Natural killer cell (primary cell): ENCODE data around the gene APCDD1L. TPM values are rescaled to one million over a fixed set of nuclear protein-coding genes. Genes with fewer than 3 reads are reported as not detected.

Source experiments
- ATAC-seq, 3 donors: fragments of 150-1000 bp in 2 of 3; fragments of 200-7000 bp in 1 of 3; cut with Tn5 transposase; 1 replicate in 1 of 3; 2 replicates in 2 of 3; pipeline ENCODE4 v1.10.0; 2021; ENCODE audit warnings: mild to moderate bottlenecking in 2 of 3, moderate library complexity in 2 of 3
- DNase-seq, 2 donors: peaks; one replicate each; pipeline versions ENCODE4 v3.0.0 to v3.0.0-alpha.2; 2013 to 2021; ENCODE audit warnings: mixed read lengths in 1 of 2
- H3K27ac ChIP-seq: one replicate; pipeline ENCODE4 v1.5.1; 2013; ENCODE audit warnings: mild to moderate bottlenecking, low read length
- H3K27me3 ChIP-seq: one replicate; pipeline ENCODE4 v1.6.1; 2013; ENCODE audit warnings: low read length; ENCODE audit not compliant: control insufficient read depth, insufficient read depth
- H3K36me3 ChIP-seq: one replicate; pipeline ENCODE4 v1.6.1; 2013; ENCODE audit warnings: low read length; ENCODE audit not compliant: control insufficient read depth, insufficient read depth
- H3K4me1 ChIP-seq: one replicate; pipeline ENCODE4 v1.6.1; 2013; ENCODE audit warnings: low read length; ENCODE audit not compliant: control insufficient read depth, insufficient read depth
- H3K4me3 ChIP-seq: one replicate; pipeline ENCODE4 v1.5.1; 2013; ENCODE audit warnings: low read length
- H3K9me3 ChIP-seq: one replicate; pipeline ENCODE4 v1.6.1; 2013; ENCODE audit warnings: low read length; ENCODE audit not compliant: control insufficient read depth, insufficient read depth
- H3K27ac Mint-ChIP-seq, 2 donors: one replicate each; pipeline ENCODE4 v1.8.0; 2022; ENCODE audit warnings: mild to moderate bottlenecking in 2 of 2, mixed read lengths in 2 of 2, moderate library complexity in 1 of 2
- H3K27me3 Mint-ChIP-seq, 2 donors: one replicate each; pipeline ENCODE4 v1.8.0; 2022; ENCODE audit warnings: low read depth in 2 of 2, mixed read lengths in 2 of 2
- H3K36me3 Mint-ChIP-seq: one replicate; pipeline ENCODE4 v1.8.0; 2022; ENCODE audit warnings: mixed read lengths
- H3K4me1 Mint-ChIP-seq, 2 donors: one replicate each; pipeline ENCODE4 v1.8.0; 2022; ENCODE audit warnings: mixed read lengths in 2 of 2
- H3K4me3 Mint-ChIP-seq: one replicate; pipeline ENCODE4 v1.8.0; 2022; ENCODE audit warnings: mild to moderate bottlenecking, moderate library complexity, mixed read lengths
- H3K9me3 Mint-ChIP-seq, 2 donors: one replicate each; pipeline ENCODE4 v1.8.0; 2022; ENCODE audit warnings: mixed read lengths in 2 of 2
- WGBS: methylation state at CpG from one replicate; pipeline ENCODE4 v1.1.7; 2013; ENCODE audit warnings: missing lambda C conversion rate; ENCODE audit not compliant: insufficient coverage; 5-methylcytosine and 5-hydroxymethylcytosine counted together
- intact Hi-C: fragments of 100-400 bp; cut with micrococcal nuclease; formaldehyde crosslinking; loops from one replicate; pipeline ENCODE4 v1.14.2; 2022
- total RNA-seq, 4 donors: library from RNA; stranded (reverse); fragments of 120-200 nt in 1 of 4; gene quantifications; one replicate each; pipeline versions ENCODE4 v1.2.3 to v1.2.4, GENCODE V29; 2013 to 2022
- TF ChIP-seq, protein P1 (sequence below): fragments of 200-600 bp; IDR thresholded peaks from one replicate; pipeline ENCODE4 v1.8.0; 2022; ENCODE audit warnings: antibody characterized with exemption

Gene APCDD1L
- total RNA-seq, 3 donors from 2014 or later (not counting 1 experiment from before 2014, with no cell fraction given): not detected

DNA sequence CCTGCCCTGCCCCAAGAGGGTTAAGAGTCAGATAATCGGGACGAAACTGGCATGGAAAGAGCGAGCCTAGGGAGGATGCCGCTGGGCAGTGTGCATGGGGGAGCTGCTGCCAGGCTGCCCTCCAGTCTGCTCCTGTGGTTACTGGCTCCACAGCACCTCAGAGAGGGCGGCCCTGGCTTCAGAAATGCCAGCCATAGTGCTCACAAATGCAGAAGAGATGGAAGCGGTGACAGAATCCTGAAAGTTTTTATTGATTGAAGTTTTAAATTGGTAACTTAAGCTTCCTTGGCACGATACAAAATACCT is 68.3 kb downstream of the APCDD1L start:
- H3K4me3 Mint-ChIP-seq: no peak overlapping the region
- H3K27ac Mint-ChIP-seq: peak overlapping the region; percentile 6 to 30
- Histone ChIP-seq H3K9me3 (no peaks in the 10 kb centered on the region), H3K27ac (no peak overlapping the region), H3K4me1 (no peaks in the 10 kb centered on the region), H3K4me3 (no peak overlapping the region), H3K36me3 (peaks cover 36% of the 10 kb centered on the region), H3K27me3 (no peaks in the 10 kb centered on the region)
- H3K9me3 Mint-ChIP-seq: no peaks in the 10 kb centered on the region
- ATAC-seq: no peak
- H3K4me1 Mint-ChIP-seq: peaks cover 0 to 12% of the 10 kb centered on the region in 2 donors
- no peaks in the 10 kb centered on the region for H3K27me3 Mint-ChIP-seq
- intact Hi-C loops: loop anchor here (1.0 kb wide), 1 partner anchor 210 kb away; no protein-coding TSS in a partner anchor
- H3K36me3 Mint-ChIP-seq: no peaks in the 10 kb centered on the region
- DNase-seq: no peak
- TF ChIP-seq, protein P1, sequence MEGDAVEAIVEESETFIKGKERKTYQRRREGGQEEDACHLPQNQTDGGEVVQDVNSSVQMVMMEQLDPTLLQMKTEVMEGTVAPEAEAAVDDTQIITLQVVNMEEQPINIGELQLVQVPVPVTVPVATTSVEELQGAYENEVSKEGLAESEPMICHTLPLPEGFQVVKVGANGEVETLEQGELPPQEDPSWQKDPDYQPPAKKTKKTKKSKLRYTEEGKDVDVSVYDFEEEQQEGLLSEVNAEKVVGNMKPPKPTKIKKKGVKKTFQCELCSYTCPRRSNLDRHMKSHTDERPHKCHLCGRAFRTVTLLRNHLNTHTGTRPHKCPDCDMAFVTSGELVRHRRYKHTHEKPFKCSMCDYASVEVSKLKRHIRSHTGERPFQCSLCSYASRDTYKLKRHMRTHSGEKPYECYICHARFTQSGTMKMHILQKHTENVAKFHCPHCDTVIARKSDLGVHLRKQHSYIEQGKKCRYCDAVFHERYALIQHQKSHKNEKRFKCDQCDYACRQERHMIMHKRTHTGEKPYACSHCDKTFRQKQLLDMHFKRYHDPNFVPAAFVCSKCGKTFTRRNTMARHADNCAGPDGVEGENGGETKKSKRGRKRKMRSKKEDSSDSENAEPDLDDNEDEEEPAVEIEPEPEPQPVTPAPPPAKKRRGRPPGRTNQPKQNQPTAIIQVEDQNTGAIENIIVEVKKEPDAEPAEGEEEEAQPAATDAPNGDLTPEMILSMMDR: no peak
- 97% methylated on average over 6 of the region's 7 CpGs for WGBS

DNA sequence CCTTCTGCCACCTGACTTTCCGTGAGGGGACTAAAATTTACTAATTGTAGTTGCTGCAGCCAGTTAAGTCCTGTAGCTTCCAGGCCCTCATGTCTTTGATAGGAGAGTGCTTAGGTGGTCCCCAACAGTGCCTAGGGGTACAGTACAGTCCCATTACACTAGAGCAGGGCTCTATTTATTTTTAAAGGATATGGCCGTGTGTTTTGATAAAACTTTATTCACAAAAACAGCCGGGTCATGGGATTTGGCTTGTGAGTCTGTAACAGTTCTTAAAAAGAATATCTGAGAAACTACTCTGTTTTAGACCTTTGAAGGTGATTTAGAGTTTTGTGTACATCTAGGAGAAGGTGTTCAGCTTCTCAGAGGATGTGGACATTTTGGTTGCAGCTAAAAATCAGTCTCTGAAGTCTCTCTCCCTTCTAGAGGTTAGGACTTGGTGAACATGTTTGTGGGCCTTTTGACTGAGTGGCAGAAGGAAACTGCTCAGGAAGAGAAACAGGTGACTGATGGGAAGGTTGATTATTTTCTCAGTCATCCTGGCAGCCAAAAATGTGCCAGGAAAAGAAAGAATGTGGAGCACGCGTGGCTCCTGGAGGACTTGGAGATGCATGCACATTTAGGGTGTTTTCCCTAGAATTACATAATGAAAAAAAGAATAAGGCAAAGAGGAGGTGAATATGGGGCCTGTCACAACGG is 68.8 kb downstream of the APCDD1L start:
- Mint-ChIP-seq H3K36me3 (no peaks in the 10 kb centered on the region), H3K27ac (peak overlapping the region; percentile 6 to 30), H3K4me3 (no peak overlapping the region), H3K9me3 (no peaks in the 10 kb centered on the region), H3K27me3 (no peaks in the 10 kb centered on the region), H3K4me1 (peaks cover 0 to 17% of the 10 kb centered on the region in 2 donors)
- ATAC-seq (no peak), DNase-seq (no peak)
- intact Hi-C loops: no loop called here
- WGBS: 95% methylated on average over 5 of the region's 6 CpGs
- Histone ChIP-seq H3K4me1 (no peaks in the 10 kb centered on the region), H3K4me3 (no peak overlapping the region), H3K27me3 (no peaks in the 10 kb centered on the region), H3K36me3 (peaks cover 40% of the 10 kb centered on the region), H3K9me3 (no peaks in the 10 kb centered on the region), H3K27ac (no peak overlapping the region)
- TF ChIP-seq, protein P1: no peak

DNA sequence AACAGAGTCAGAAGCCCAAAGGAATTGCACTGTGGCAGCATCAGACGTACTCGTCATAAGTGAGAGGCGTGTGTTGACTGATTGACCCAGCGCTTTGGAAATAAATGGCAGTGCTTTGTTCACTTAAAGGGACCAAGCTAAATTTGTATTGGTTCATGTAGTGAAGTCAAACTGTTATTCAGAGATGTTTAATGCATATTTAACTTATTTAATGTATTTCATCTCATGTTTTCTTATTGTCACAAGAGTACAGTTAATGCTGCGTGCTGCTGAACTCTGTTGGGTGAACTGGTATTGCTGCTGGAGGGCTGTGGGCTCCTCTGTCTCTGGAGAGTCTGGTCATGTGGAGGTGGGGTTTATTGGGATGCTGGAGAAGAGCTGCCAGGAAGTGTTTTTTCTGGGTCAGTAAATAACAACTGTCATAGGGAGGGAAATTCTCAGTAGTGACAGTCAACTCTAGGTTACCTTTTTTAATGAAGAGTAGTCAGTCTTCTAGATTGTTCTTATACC is 70.4 kb downstream of the APCDD1L start:
- no peaks in the 10 kb centered on the region for H3K9me3 ChIP-seq
- Mint-ChIP-seq H3K4me3 (no peak overlapping the region), H3K4me1 (peaks cover 0 to 17% of the 10 kb centered on the region in 2 donors), H3K27me3 (no peaks in the 10 kb centered on the region), H3K27ac (no peak overlapping the region), H3K36me3 (no peaks in the 10 kb centered on the region), H3K9me3 (no peaks in the 10 kb centered on the region)
- H3K27ac ChIP-seq: no peak overlapping the region
- DNase-seq (no peak), ATAC-seq (no peak)
- TF ChIP-seq, protein P1: no peak
- 96% methylated on average over 5 of the region's 5 CpGs for WGBS
- H3K4me3 ChIP-seq: no peak overlapping the region
- no peaks in the 10 kb centered on the region for H3K27me3 ChIP-seq
- H3K4me1 ChIP-seq: no peaks in the 10 kb centered on the region
- peaks cover 48% of the 10 kb centered on the region for H3K36me3 ChIP-seq
- intact Hi-C loops: no loop called here

DNA sequence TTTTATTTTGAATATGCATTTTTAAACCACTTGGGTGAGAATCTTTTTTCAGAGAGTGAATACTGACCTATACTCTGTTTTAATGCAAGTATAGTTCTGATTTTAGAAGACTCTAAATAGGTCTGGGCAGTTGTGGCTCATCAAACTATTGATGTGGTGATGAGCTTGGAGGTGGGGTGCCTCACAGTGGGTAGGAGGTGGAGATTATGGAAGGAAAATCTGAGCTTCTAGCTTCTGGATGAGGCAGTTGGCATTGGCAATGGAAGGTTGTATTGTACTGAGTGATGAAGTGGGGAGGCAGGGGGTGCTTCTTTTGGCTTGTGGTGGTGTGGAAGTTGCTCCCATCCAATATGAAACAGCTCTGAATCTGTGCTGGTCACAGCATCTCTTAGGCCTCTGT is 73.5 kb downstream of the APCDD1L start:
- TF ChIP-seq, protein P1: no peak
- no peak for DNase-seq
- no peak for ATAC-seq
- Histone ChIP-seq H3K36me3 (peaks cover 48% of the 10 kb centered on the region), H3K27me3 (no peaks in the 10 kb centered on the region), H3K4me3 (no peak overlapping the region), H3K4me1 (no peaks in the 10 kb centered on the region), H3K27ac (no peak overlapping the region), H3K9me3 (no peaks in the 10 kb centered on the region)
- Mint-ChIP-seq H3K9me3 (no peaks in the 10 kb centered on the region), H3K4me3 (no peak overlapping the region), H3K27me3 (no peaks in the 10 kb centered on the region), H3K36me3 (no peaks in the 10 kb centered on the region), H3K4me1 (peaks cover 9 to 31% of the 10 kb centered on the region in 2 donors), H3K27ac (no peak overlapping the region)
- intact Hi-C loops: no loop called here
